ENCODE data around the gene APOL1. TPM values are rescaled to one million over a fixed set of nuclear protein-coding genes. Genes with fewer than 3 reads are reported as not detected.

The APOL1 gene
- total and polyA plus RNA-seq, 2 donors (not counting 1 experiment from before 2014, with no cell fraction given): 3.3 to 11.2 TPM

DNA sequence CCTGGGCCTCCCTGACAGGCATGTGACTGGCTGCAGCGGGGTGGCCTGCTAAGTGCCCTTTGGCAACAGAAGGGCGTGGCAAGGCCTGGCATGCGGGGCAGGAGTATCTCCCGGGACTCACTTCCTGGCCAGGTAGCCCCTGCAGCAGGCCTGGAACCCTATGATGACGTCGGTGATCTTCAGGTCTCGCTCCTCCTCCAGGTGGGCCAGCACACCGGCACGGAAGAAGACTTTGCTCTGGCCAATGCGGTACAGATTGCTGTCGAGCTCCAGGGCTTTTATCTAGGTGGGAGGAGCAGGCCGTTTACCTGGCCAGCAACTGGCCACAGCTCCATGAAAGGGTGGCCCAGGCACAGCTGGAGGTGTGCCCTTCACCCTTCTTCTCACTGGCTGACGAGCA lies 50.9 kb downstream of the APOL1 start:
- H3K27ac Mint-ChIP-seq: peak overlapping the region; percentile 53

DNA sequence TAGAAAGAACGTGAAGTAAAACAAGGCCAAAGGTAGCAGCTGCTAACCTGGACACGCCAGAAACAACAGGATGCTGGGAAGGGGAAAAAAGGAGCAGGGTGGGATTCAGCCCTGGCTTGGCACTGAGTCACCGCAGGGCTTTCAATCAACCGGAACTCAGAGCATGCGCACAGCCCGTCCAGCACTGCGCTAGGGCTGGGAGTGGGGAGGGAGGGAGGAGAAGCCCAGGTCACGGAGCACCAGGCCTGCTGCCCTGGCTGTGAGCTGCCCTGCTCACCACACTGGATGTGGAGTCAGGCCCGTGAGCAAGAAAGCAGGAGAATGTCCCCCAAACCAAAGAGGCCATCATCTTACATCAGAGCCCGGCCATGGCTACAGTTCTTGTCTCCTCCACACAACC lies 51.5 kb downstream of the APOL1 start:
- Mint-ChIP-seq H3K4me1 (peaks cover 8% of the 10 kb centered on the region), H3K27me3 (no peaks in the 10 kb centered on the region), H3K4me3 (no peak overlapping the region), H3K9me3 (ENCODE audit: insufficient read depth) (no peaks in the 10 kb centered on the region), H3K27ac (peak overlapping the region; percentile 53)
- Histone ChIP-seq H3K36me3 (replicated peaks in 1 of 2; ENCODE audit: control extremely low read depth in 1 of 2, control insufficient read depth in 1 of 2, extremely low read depth in 1 of 2, insufficient read depth in 2 of 2, low read length in 1 of 2) (peaks cover 4 to 99% of the 10 kb centered on the region in 2 experiments), H3K4me1 (ENCODE audit: control insufficient read depth in 2 of 2, insufficient read depth in 2 of 2, low read length in 2 of 2) (peaks cover 0 to 4% of the 10 kb centered on the region in 2 donors), H3K27me3 (replicated peaks in 1 of 4; ENCODE audit: control extremely low read depth in 1 of 4, control insufficient read depth in 3 of 4, insufficient read depth in 4 of 4, low read length in 3 of 4) (no peaks in the 10 kb centered on the region), H2AFZ (ENCODE audit: insufficient read depth, low read depth, low read length, poor library complexity, severe bottlenecking) (no peak overlapping the region), H3K9me3 (ENCODE audit: control extremely low read depth in 1 of 3, control insufficient read depth in 2 of 3, insufficient read depth in 1 of 3, low read length in 2 of 3) (no peaks in the 10 kb centered on the region), H3K4me3 (ENCODE audit: control extremely low read depth in 1 of 5, extremely low read depth in 1 of 5, insufficient read depth in 1 of 5, low read depth in 2 of 5, low read length in 4 of 5) (no peak overlapping the region), H4K20me1 (ENCODE audit: control insufficient read depth, insufficient read depth, low read length, poor library complexity, severe bottlenecking) (peaks cover 92% of the 10 kb centered on the region), H3K4me2 (replicated peaks; ENCODE audit: low read depth, low read length, poor library complexity, severe bottlenecking) (no peak overlapping the region), H3K9ac (ENCODE audit: low read length) (no peak overlapping the region), H3K79me2 (ENCODE audit: control insufficient read depth, insufficient read depth, low read length) (peaks cover 48% of the 10 kb centered on the region), H3K27ac (ENCODE audit: low read length in 2 of 2) (no peak overlapping the region)
- POLR2A ChIA-PET: no interaction called here
- no peak for ATAC-seq (ENCODE audit: low read depth)
- intact Hi-C loops (cut with micrococcal nuclease): no loop called here
- WGBS (ENCODE audit: insufficient coverage): 92% methylated on average over 10 of the region's 10 CpGs
- no peak for TF ChIP-seq EZH2 (IDR thresholded peaks at IDR 0.05; ENCODE audit: borderline replicate concordance, insufficient read depth, low read depth, low read length, poor library complexity, severe bottlenecking)
- TF ChIP-seq, protein P1, sequence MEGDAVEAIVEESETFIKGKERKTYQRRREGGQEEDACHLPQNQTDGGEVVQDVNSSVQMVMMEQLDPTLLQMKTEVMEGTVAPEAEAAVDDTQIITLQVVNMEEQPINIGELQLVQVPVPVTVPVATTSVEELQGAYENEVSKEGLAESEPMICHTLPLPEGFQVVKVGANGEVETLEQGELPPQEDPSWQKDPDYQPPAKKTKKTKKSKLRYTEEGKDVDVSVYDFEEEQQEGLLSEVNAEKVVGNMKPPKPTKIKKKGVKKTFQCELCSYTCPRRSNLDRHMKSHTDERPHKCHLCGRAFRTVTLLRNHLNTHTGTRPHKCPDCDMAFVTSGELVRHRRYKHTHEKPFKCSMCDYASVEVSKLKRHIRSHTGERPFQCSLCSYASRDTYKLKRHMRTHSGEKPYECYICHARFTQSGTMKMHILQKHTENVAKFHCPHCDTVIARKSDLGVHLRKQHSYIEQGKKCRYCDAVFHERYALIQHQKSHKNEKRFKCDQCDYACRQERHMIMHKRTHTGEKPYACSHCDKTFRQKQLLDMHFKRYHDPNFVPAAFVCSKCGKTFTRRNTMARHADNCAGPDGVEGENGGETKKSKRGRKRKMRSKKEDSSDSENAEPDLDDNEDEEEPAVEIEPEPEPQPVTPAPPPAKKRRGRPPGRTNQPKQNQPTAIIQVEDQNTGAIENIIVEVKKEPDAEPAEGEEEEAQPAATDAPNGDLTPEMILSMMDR (IDR thresholded peaks at IDR 0.05): no peak
- DNase-seq: no peak
- CTCF ChIA-PET: interaction anchor here (0.6 to 24.9 kb wide), 4 partner anchors 18 to 246 kb away, joined by 3 to 607 read pairs (median 20); partner anchors contain the start of gene TXN2

More for the DNA sequence above, 50.9 kb downstream of the APOL1 start:
- Histone ChIP-seq H3K79me2 (ENCODE audit: control insufficient read depth, insufficient read depth, low read length) (peaks cover 49% of the 10 kb centered on the region), H3K27ac (ENCODE audit: low read length in 2 of 2) (no peak overlapping the region), H3K4me2 (replicated peaks; ENCODE audit: low read depth, low read length, poor library complexity, severe bottlenecking) (no peak overlapping the region), H4K20me1 (ENCODE audit: control insufficient read depth, insufficient read depth, low read length, poor library complexity, severe bottlenecking) (peaks cover 92% of the 10 kb centered on the region), H3K4me3 (ENCODE audit: control extremely low read depth in 1 of 5, extremely low read depth in 1 of 5, insufficient read depth in 1 of 5, low read depth in 2 of 5, low read length in 4 of 5) (no peak overlapping the region), H3K27me3 (replicated peaks in 1 of 4; ENCODE audit: control extremely low read depth in 1 of 4, control insufficient read depth in 3 of 4, insufficient read depth in 4 of 4, low read length in 3 of 4) (no peaks in the 10 kb centered on the region), H2AFZ (ENCODE audit: insufficient read depth, low read depth, low read length, poor library complexity, severe bottlenecking) (no peak overlapping the region), H3K9ac (ENCODE audit: low read length) (no peak overlapping the region), H3K9me3 (ENCODE audit: control extremely low read depth in 1 of 3, control insufficient read depth in 2 of 3, insufficient read depth in 1 of 3, low read length in 2 of 3) (no peaks in the 10 kb centered on the region), H3K36me3 (replicated peaks in 1 of 2; ENCODE audit: control extremely low read depth in 1 of 2, control insufficient read depth in 1 of 2, extremely low read depth in 1 of 2, insufficient read depth in 2 of 2, low read length in 1 of 2) (peaks cover 4 to 99% of the 10 kb centered on the region in 2 experiments), H3K4me1 (ENCODE audit: control insufficient read depth in 2 of 2, insufficient read depth in 2 of 2, low read length in 2 of 2) (peaks cover 0 to 4% of the 10 kb centered on the region in 2 donors)
- H3K4me3 Mint-ChIP-seq: no peak overlapping the region
- H3K9me3 Mint-ChIP-seq (ENCODE audit: insufficient read depth): no peaks in the 10 kb centered on the region
- H3K4me1 Mint-ChIP-seq: peaks cover 8% of the 10 kb centered on the region
- ATAC-seq (ENCODE audit: low read depth) (no peak), DNase-seq (no peak)
- CTCF ChIA-PET: interaction anchor here (0.6 to 24.9 kb wide), 6 partner anchors 11 to 247 kb away, joined by 3 to 607 read pairs (median 20); partner anchors contain the start of gene TXN2
- 94% methylated on average over 13 of the region's 13 CpGs for WGBS (ENCODE audit: insufficient coverage)
- no peak for TF ChIP-seq EZH2 (IDR thresholded peaks at IDR 0.05; ENCODE audit: borderline replicate concordance, insufficient read depth, low read depth, low read length, poor library complexity, severe bottlenecking)
- TF ChIP-seq, protein P1 (IDR thresholded peaks at IDR 0.05): no peak
- intact Hi-C loops (cut with micrococcal nuclease): no loop called here
- POLR2A ChIA-PET: no interaction called here
- no peaks in the 10 kb centered on the region for H3K27me3 Mint-ChIP-seq

All from B cell (primary cell).